ENCODE results near the gene BET1. TPM values are rescaled to one million over a fixed set of nuclear protein-coding genes. Genes with fewer than 3 reads are reported as not detected.

Gene BET1
- polyA plus RNA-seq, 1 of the 3 experiments (the other 2 are of a cell fraction) = 20.1 TPM

GRCh38 chr7:94048755-94049154 lies 44.6 kb upstream of the BET1 start (continued):
- TF ChIP-seq RAD21 (IDR thresholded peaks at IDR 0.05; ENCODE audit: low read length) = no peak
- no peak for TF ChIP-seq EZH2phosphoT487 (IDR thresholded peaks at IDR 0.05; ENCODE audit: borderline replicate concordance, low read depth)
- TF ChIP-seq MEF2A (IDR thresholded peaks at IDR 0.05; ENCODE audit: borderline replicate concordance, low read depth) = no peak
- no peak for TF ChIP-seq YY1 (IDR thresholded peaks at IDR 0.05; ENCODE audit: low read depth)
- no peak for TF ChIP-seq POLR2AphosphoS5 (IDR thresholded peaks at IDR 0.05; ENCODE audit: low read depth, low read length)
- no peak for TF ChIP-seq FOXJ3 (CRISPR knock-in tag; IDR thresholded peaks at IDR 0.05)
- no peak for TF ChIP-seq NRF1 (IDR thresholded peaks at IDR 0.05; ENCODE audit: low read depth, low read length)
- no peak for TF ChIP-seq MXI1 (IDR thresholded peaks at IDR 0.05; ENCODE audit: low read depth, low read length)

- Histone ChIP-seq H3K79me2 (ENCODE audit: insufficient read depth) (no peaks in the 10 kb centered on the region), H3K4me1 (ENCODE audit: control insufficient read depth in 1 of 2, insufficient read depth in 2 of 2, low read depth in 1 of 2, low read length in 1 of 2) (no peaks in the 10 kb centered on the region), H3K27me3 (ENCODE audit: insufficient read depth) (no peaks in the 10 kb centered on the region), H3K4me2 (no peak overlapping the region), H4K20me1 (ENCODE audit: insufficient read depth) (no peaks in the 10 kb centered on the region), H3K9ac (no peak overlapping the region), H3K4me3 (ENCODE audit: low read depth in 2 of 2, low read length in 1 of 2) (no peak overlapping the region), H3K27ac (ENCODE audit: low read depth in 2 of 2, low read length in 1 of 2) (no peak overlapping the region), H2AFZ (ENCODE audit: low read depth) (no peak overlapping the region), H3K9me3 (no peaks in the 10 kb centered on the region), H3F3A (replicated peaks; ENCODE audit: insufficient read depth) (no peaks in the 10 kb centered on the region), H3K36me3 (replicated peaks in 1 of 2; ENCODE audit: control insufficient read depth in 1 of 2, insufficient read depth in 2 of 2, low read length in 1 of 2) (no peaks in the 10 kb centered on the region), H3K9me2 (no peaks in the 10 kb centered on the region)
- CTCF ChIA-PET = interaction anchor here (1.5 kb wide), 1 partner anchor 25 kb away, joined by 3 read pairs; no protein-coding TSS in a partner anchor
- no peak for TF ChIP-seq EP300 (IDR thresholded peaks at IDR 0.05; ENCODE audit: borderline replicate concordance in 1 of 2, low read depth in 1 of 2, low read length in 1 of 2)
- TF ChIP-seq ELF1 (IDR thresholded peaks at IDR 0.05) = no peak
- TF ChIP-seq FOXM1 (IDR thresholded peaks at IDR 0.05; ENCODE audit: low read depth) = no peak
- TF ChIP-seq FOSL2 (IDR thresholded peaks at IDR 0.05; ENCODE audit: borderline replicate concordance, low read depth) = no peak
- TF ChIP-seq CTCF (IDR thresholded peaks at IDR 0.05) = no peak
- no peak for TF ChIP-seq TAF1 (IDR thresholded peaks at IDR 0.05; ENCODE audit: borderline replicate concordance, low read depth, low read length)
- no peak for TF ChIP-seq JUND (IDR thresholded peaks at IDR 0.05)
- TF ChIP-seq CHD2 (IDR thresholded peaks at IDR 0.05; ENCODE audit: low read length, partially characterized antibody) = no peak
- no peak for TF ChIP-seq RCOR1 (IDR thresholded peaks at IDR 0.05; ENCODE audit: low read length)
- no peak for TF ChIP-seq SMC3 (IDR thresholded peaks at IDR 0.05; ENCODE audit: low read depth, low read length)
- no peak for TF ChIP-seq POLR2AphosphoS5 (IDR thresholded peaks at IDR 0.05; ENCODE audit: low read depth, low read length)
- TF ChIP-seq ZBTB33 (IDR thresholded peaks at IDR 0.05; ENCODE audit: borderline replicate concordance, low read depth) = no peak
- TF ChIP-seq YY1 (IDR thresholded peaks at IDR 0.05; ENCODE audit: low read depth) = no peak
- 87% methylated on average over 1 of the region's 1 CpG for WGBS (ENCODE audit: low lambda C conversion rate)
- POLR2A ChIA-PET = no interaction called here
- DNase-seq = no peak
Observed at GRCh38 chr7:94047956-94048355, 43.8 kb upstream of the BET1 start.
